Trophoblast cell (in vitro differentiated cells and primary cell): ENCODE results near the gene EIF2S2.

Experiments
- DNase-seq, 2 donors: peaks; one replicate each; pipeline ENCODE4 v3.0.0-alpha.2; 2016
- H2AFZ ChIP-seq: 2 replicates; pipeline ENCODE4 v1.6.1; 2013; ENCODE audit warnings: low read length, moderate library complexity, mild to moderate bottlenecking; ENCODE audit not compliant: insufficient read depth, poor library complexity
- H2AK5ac ChIP-seq: 2 replicates; pipeline ENCODE4 v1.6.1; 2013; ENCODE audit warnings: mild to moderate bottlenecking, low read length
- H2BK120ac ChIP-seq: 2 replicates; pipeline ENCODE4 v1.6.1; 2013; ENCODE audit warnings: low read length, mild to moderate bottlenecking, moderate library complexity; ENCODE audit not compliant: insufficient read depth, poor library complexity
- H2BK12ac ChIP-seq: 2 replicates; pipeline ENCODE4 v1.6.1; 2013; ENCODE audit warnings: mild to moderate bottlenecking, low read length, moderate library complexity
- H2BK5ac ChIP-seq: 2 replicates; pipeline ENCODE4 v1.6.1; 2013; ENCODE audit warnings: low read length, low read depth, moderate library complexity, mild to moderate bottlenecking; ENCODE audit not compliant: poor library complexity
- H3K14ac ChIP-seq: 2 replicates; pipeline ENCODE4 v1.6.1; 2013; ENCODE audit warnings: mild to moderate bottlenecking, low read length
- H3K18ac ChIP-seq: 2 replicates; pipeline ENCODE4 v1.6.1; 2013; ENCODE audit warnings: mild to moderate bottlenecking, low read length
- H3K23ac ChIP-seq: 2 replicates; pipeline ENCODE4 v1.6.1; 2013; ENCODE audit warnings: low read length
- H3K27ac ChIP-seq: 2 replicates; pipeline ENCODE4 v1.5.1; 2013; ENCODE audit warnings: low read depth, mild to moderate bottlenecking, inconsistent platforms, low read length, moderate library complexity
- H3K27me3 ChIP-seq: 2 replicates; pipeline ENCODE4 v1.6.1; 2013; ENCODE audit warnings: inconsistent platforms, mild to moderate bottlenecking, low read length, moderate library complexity; ENCODE audit not compliant: insufficient read depth
- H3K36me3 ChIP-seq, 2 experiments: 1 replicate in 1 of 2; 2 replicates in 1 of 2; pipeline ENCODE4 v1.6.1; 2013; ENCODE audit warnings: low read length in 2 of 2, mild to moderate bottlenecking in 2 of 2, moderate library complexity in 1 of 2; ENCODE audit not compliant: insufficient read depth in 2 of 2, control insufficient read depth in 1 of 2
- H3K4ac ChIP-seq: 2 replicates; pipeline ENCODE4 v1.6.1; 2013; ENCODE audit warnings: low read depth, mild to moderate bottlenecking, low read length, moderate library complexity
- H3K4me1 ChIP-seq, 2 experiments: 1 replicate in 1 of 2; 2 replicates in 1 of 2; pipeline ENCODE4 v1.6.1; 2013; ENCODE audit warnings: low read length in 2 of 2, mild to moderate bottlenecking in 2 of 2, moderate library complexity in 1 of 2; ENCODE audit not compliant: insufficient read depth in 2 of 2, control insufficient read depth in 1 of 2
- H3K4me2 ChIP-seq: 2 replicates; pipeline ENCODE4 v1.6.1; 2013; ENCODE audit warnings: inconsistent platforms, mild to moderate bottlenecking, low read length, moderate library complexity
- H3K4me3 ChIP-seq: 2 replicates; pipeline ENCODE4 v1.5.1; 2013; ENCODE audit warnings: mild to moderate bottlenecking, low read depth, low read length, inconsistent platforms
- H3K79me1 ChIP-seq: one replicate; pipeline ENCODE4 v1.6.1; 2013; ENCODE audit warnings: low read length
- H3K79me2 ChIP-seq: 2 replicates; pipeline ENCODE4 v1.6.1; 2013; ENCODE audit warnings: low read length, mild to moderate bottlenecking; ENCODE audit not compliant: control insufficient read depth, insufficient read depth, poor library complexity
- H3K9ac ChIP-seq: 2 replicates; pipeline ENCODE4 v1.6.1; 2013; ENCODE audit warnings: mild to moderate bottlenecking, low read length
- H3K9me3 ChIP-seq: 2 replicates; pipeline ENCODE4 v1.6.1; 2013; ENCODE audit warnings: low read depth, mild to moderate bottlenecking, control low read depth, inconsistent platforms, low read length; ENCODE audit not compliant: insufficient read depth
- H4K12ac ChIP-seq: 2 replicates; pipeline ENCODE4 v1.6.1; 2013; ENCODE audit warnings: low read depth, mild to moderate bottlenecking, low read length, moderate library complexity
- H4K8ac ChIP-seq: 2 replicates; pipeline ENCODE4 v1.6.1; 2013; ENCODE audit warnings: low read depth, mild to moderate bottlenecking, low read length, moderate library complexity
- H4K91ac ChIP-seq: one replicate; pipeline ENCODE4 v1.6.1; 2013; ENCODE audit warnings: low read depth, mild to moderate bottlenecking, low read length, moderate library complexity
- whole genome bisulfite sequencing: extraction: QIAGEN DNeasy Blood & Tissue Kit; methylation state at CpG from one replicate; pipeline ENCODE4 v1.1.7; 2013; ENCODE audit warnings: missing lambda C conversion rate; ENCODE audit not compliant: insufficient read length, insufficient coverage; ENCODE audit errors: extremely low coverage; 5-methylcytosine and 5-hydroxymethylcytosine counted together

Gene EIF2S2

GRCh38 chr20:34110745-34111641 is 1.1 kb downstream of the EIF2S2 start:
- H4K8ac ChIP-seq: peak overlapping the region; percentile 96
- peak overlapping the region; percentile 67 for H3K4me2 ChIP-seq
- H3K18ac ChIP-seq: peak overlapping the region; percentile 95
- peak overlapping the region; percentile 98 for H3K4me3 ChIP-seq
- peak overlapping the region; percentile 98 for H2BK5ac ChIP-seq
- H2AFZ ChIP-seq: peak overlapping the region; percentile 91
- H3K79me1 ChIP-seq: peaks cover 14% of the 10 kb centered on the region
- peaks cover 27% of the 10 kb centered on the region for H3K79me2 ChIP-seq
- H3K23ac ChIP-seq: no peak overlapping the region
- peak overlapping the region; percentile 96 for H3K27ac ChIP-seq
- H2BK12ac ChIP-seq: no peak overlapping the region
- H4K91ac ChIP-seq: peak overlapping the region; percentile 99
- DNase-seq: peak; percentile 43 to 68
- H4K12ac ChIP-seq: peak overlapping the region; percentile 99
- peak overlapping the region; percentile 99 for H3K4ac ChIP-seq
- peak overlapping the region; percentile 51 for H2AK5ac ChIP-seq
- peak overlapping the region; percentile 99 for H3K14ac ChIP-seq
- H2BK120ac ChIP-seq: peak overlapping the region; percentile 96
- H3K9ac ChIP-seq: peak overlapping the region; percentile 100
- no CpG with 5 or more reads among the region's 22 CpGs for WGBS
- H3K36me3 ChIP-seq: peaks cover 5% of the 10 kb centered on the region in 2 experiments
- peaks cover 0 to 5% of the 10 kb centered on the region in 2 experiments for H3K4me1 ChIP-seq
- no peaks in the 10 kb centered on the region for H3K9me3 ChIP-seq
- no peaks in the 10 kb centered on the region for H3K27me3 ChIP-seq

- Histone ChIP-seq H3K9me3 (no peaks in the 10 kb centered on the region), H3K27ac (no peak overlapping the region), H4K91ac (no peak overlapping the region), H2AK5ac (no peak overlapping the region), H3K9ac (peak overlapping the region; percentile 57), H3K14ac (no peak overlapping the region), H3K18ac (no peak overlapping the region), H3K27me3 (no peaks in the 10 kb centered on the region), H3K4me2 (peak overlapping the region; percentile 67), H3K4me3 (no peak overlapping the region), H2BK5ac (no peak overlapping the region), H2BK12ac (no peak overlapping the region), H4K8ac (no peak overlapping the region), H2BK120ac (no peak overlapping the region), H3K4ac (peak overlapping the region; percentile 87), H2AFZ (no peak overlapping the region), H3K79me1 (peaks cover 14% of the 10 kb centered on the region), H3K23ac (no peak overlapping the region), H3K36me3 (peaks cover 7 to 8% of the 10 kb centered on the region in 2 experiments), H3K4me1 (peaks cover 0 to 5% of the 10 kb centered on the region in 2 experiments), H3K79me2 (peaks cover 29% of the 10 kb centered on the region), H4K12ac (no peak overlapping the region)
- no CpG with 5 or more reads among the region's 10 CpGs for WGBS
- DNase-seq: no peak
Observed at GRCh38 chr20:34110025-34110744, 1.9 kb downstream of the EIF2S2 start.

GRCh38 chr20:34109442-34109841 is 2.6 kb downstream of the EIF2S2 start:
- Histone ChIP-seq H2BK5ac (no peak overlapping the region), H2BK120ac (no peak overlapping the region), H3K4me2 (no peak overlapping the region), H2BK12ac (no peak overlapping the region), H3K9me3 (no peaks in the 10 kb centered on the region), H2AK5ac (no peak overlapping the region), H4K91ac (no peak overlapping the region), H3K18ac (no peak overlapping the region), H3K4ac (peak overlapping the region; percentile 38), H2AFZ (no peak overlapping the region), H3K36me3 (peaks cover 9 to 11% of the 10 kb centered on the region in 2 experiments), H3K23ac (no peak overlapping the region), H3K27me3 (no peaks in the 10 kb centered on the region), H3K79me1 (peaks cover 14% of the 10 kb centered on the region), H3K9ac (no peak overlapping the region), H3K4me1 (peaks cover 0 to 5% of the 10 kb centered on the region in 2 experiments), H3K14ac (no peak overlapping the region), H3K27ac (no peak overlapping the region), H3K79me2 (peaks cover 29% of the 10 kb centered on the region), H4K8ac (no peak overlapping the region), H3K4me3 (no peak overlapping the region), H4K12ac (no peak overlapping the region)
- no CpG with 5 or more reads among the region's 6 CpGs for WGBS
- no peak for DNase-seq

GRCh38 chr20:34108616-34109174 is 3.3 kb downstream of the EIF2S2 start:
- Histone ChIP-seq H3K23ac (no peak overlapping the region), H4K91ac (no peak overlapping the region), H2BK5ac (no peak overlapping the region), H2BK12ac (no peak overlapping the region), H2AK5ac (no peak overlapping the region), H3K14ac (no peak overlapping the region), H3K9me3 (no peaks in the 10 kb centered on the region), H3K4ac (peak overlapping the region; percentile 90), H3K4me2 (no peak overlapping the region), H4K8ac (no peak overlapping the region), H2BK120ac (no peak overlapping the region), H3K36me3 (peaks cover 11 to 16% of the 10 kb centered on the region in 2 experiments), H2AFZ (no peak overlapping the region), H3K4me3 (no peak overlapping the region), H3K27me3 (no peaks in the 10 kb centered on the region), H3K4me1 (peaks cover 0 to 5% of the 10 kb centered on the region in 2 experiments), H3K79me2 (peaks cover 29% of the 10 kb centered on the region), H3K9ac (no peak overlapping the region), H4K12ac (no peak overlapping the region), H3K18ac (no peak overlapping the region), H3K79me1 (peaks cover 14% of the 10 kb centered on the region), H3K27ac (no peak overlapping the region)
- no CpG with 5 or more reads among the region's 4 CpGs for WGBS
- no peak for DNase-seq
